Endodermal cell (in vitro differentiated cells): ENCODE data around the gene TMEM43. TPM values are rescaled to one million over a fixed set of nuclear protein-coding genes. Genes with fewer than 3 reads are reported as not detected.
A peak's percentile ranks its signal among the peaks of the same experiment; 100 is the strongest.

Experiments
- DNase-seq: peaks from one replicate; pipeline ENCODE4 v3.0.0-alpha.2; 2017
- H3K27ac ChIP-seq: 2 replicates; pipeline ENCODE4 v1.5.1; 2013; ENCODE audit warnings: mild to moderate bottlenecking, low read depth, low read length, moderate library complexity
- H3K27me3 ChIP-seq: 2 replicates; pipeline ENCODE4 v1.6.1; 2013; ENCODE audit warnings: mild to moderate bottlenecking, low read length, moderate library complexity; ENCODE audit not compliant: insufficient read depth, control insufficient read depth, poor library complexity, severe bottlenecking
- H3K36me3 ChIP-seq: 2 replicates; pipeline ENCODE4 v1.7.0; 2013; ENCODE audit warnings: mild to moderate bottlenecking, low read length, moderate library complexity; ENCODE audit not compliant: control insufficient read depth, insufficient read depth
- H3K4me1 ChIP-seq: one replicate; pipeline ENCODE4 v1.7.0; 2013; ENCODE audit warnings: low read length; ENCODE audit not compliant: control insufficient read depth, insufficient read depth
- H3K4me3 ChIP-seq: 2 replicates; pipeline ENCODE4 v1.5.1; 2013; ENCODE audit warnings: mild to moderate bottlenecking, low read length, moderate library complexity
- H3K9ac ChIP-seq: 2 replicates; pipeline ENCODE4 v1.6.1; 2013; ENCODE audit warnings: mild to moderate bottlenecking, low read length, moderate library complexity; ENCODE audit not compliant: poor library complexity, severe bottlenecking; ENCODE audit errors: extremely low read depth
- H3K9me3 ChIP-seq: 2 replicates; pipeline ENCODE4 v1.6.1; 2013; ENCODE audit warnings: mild to moderate bottlenecking, low read length, moderate library complexity; ENCODE audit not compliant: control insufficient read depth
- H3K27ac Mint-ChIP-seq: 2 replicates; pipeline ENCODE4 v1.8.0; 2020; ENCODE audit warnings: mixed read lengths
- H3K27me3 Mint-ChIP-seq: 2 replicates; pipeline ENCODE4 v1.8.0; 2021; ENCODE audit warnings: mild to moderate bottlenecking, mixed read lengths; ENCODE audit not compliant: insufficient read depth
- H3K36me3 Mint-ChIP-seq: 2 replicates; pipeline ENCODE4 v1.8.0; 2020; ENCODE audit warnings: low read depth, mixed read lengths
- H3K4me1 Mint-ChIP-seq: 2 replicates; pipeline ENCODE4 v1.8.0; 2020; ENCODE audit warnings: mixed read lengths
- H3K4me3 Mint-ChIP-seq: 2 replicates; pipeline ENCODE4 v1.8.0; 2020; ENCODE audit warnings: mild to moderate bottlenecking, moderate library complexity, mixed read lengths
- H3K9me3 Mint-ChIP-seq: 2 replicates; pipeline ENCODE4 v1.8.0; 2020; ENCODE audit warnings: mild to moderate bottlenecking, mixed read lengths
- CTCF ChIP-seq: fragments of 200-600 bp; sonication (generic); conservative IDR thresholded peaks from 2 replicates; pipeline ENCODE4 v1.5.0; 2021; ENCODE audit warnings: antibody characterized with exemption, mild to moderate bottlenecking
- WGBS, 2 experiments: methylation state at CpG; one replicate each; pipeline versions ENCODE4 v1.1.5 to v1.1.7; 2013; ENCODE audit warnings: missing lambda C conversion rate in 2 of 2, mixed read lengths in 1 of 2; ENCODE audit not compliant: insufficient coverage in 1 of 2, insufficient read length in 1 of 2; 5-methylcytosine and 5-hydroxymethylcytosine counted together
- total RNA-seq, 2 donors: library from RNA; stranded (reverse); fragmentation: NEBNext Ultra II Directional in 1 of 2; extraction: Animal tissue kit (Norgen Biotek cat#: 25700) in 1 of 2; gene quantifications; 2 replicates in 1 of 2; 3 replicates in 1 of 2; pipeline ENCODE4 v1.2.1, GENCODE V29; 2021

TMEM43 gene
- total RNA-seq, 2 donors from 2014 or later, result 28.9 to 39.3 TPM

- WGBS, 2 experiments, result 88 to 89% methylated on average over 4 to 5 of the region's 5 CpGs
- Histone ChIP-seq H3K9ac (no peak overlapping the region), H3K27me3 (no peaks in the 10 kb centered on the region), H3K4me1 (peaks cover 10% of the 10 kb centered on the region), H3K27ac (no peak overlapping the region), H3K9me3 (no peaks in the 10 kb centered on the region), H3K4me3 (no peak overlapping the region), H3K36me3 (peaks cover 44% of the 10 kb centered on the region)
- TF ChIP-seq CTCF, result no peak
- Mint-ChIP-seq H3K4me3 (no peak overlapping the region), H3K36me3 (peaks cover 43% of the 10 kb centered on the region), H3K4me1 (peaks cover 17% of the 10 kb centered on the region), H3K27me3 (no peaks in the 10 kb centered on the region), H3K9me3 (no peaks in the 10 kb centered on the region), H3K27ac (peak overlapping the region; percentile 32)
- DNase-seq, result peak; percentile 42
Measured at GRCh38 chr3:14147066-14147435, 22.2 kb downstream of the TMEM43 start.

GRCh38 chr3:14147617-14148016, 22.8 kb downstream of the TMEM43 start:
- Mint-ChIP-seq H3K36me3 (peaks cover 43% of the 10 kb centered on the region), H3K27me3 (no peaks in the 10 kb centered on the region), H3K4me3 (no peak overlapping the region), H3K9me3 (no peaks in the 10 kb centered on the region), H3K27ac (peak overlapping the region; percentile 52), H3K4me1 (peaks cover 20% of the 10 kb centered on the region)
- Histone ChIP-seq H3K4me3 (no peak overlapping the region), H3K27ac (no peak overlapping the region), H3K4me1 (peaks cover 10% of the 10 kb centered on the region), H3K9me3 (no peaks in the 10 kb centered on the region), H3K36me3 (peaks cover 44% of the 10 kb centered on the region), H3K9ac (no peak overlapping the region), H3K27me3 (no peaks in the 10 kb centered on the region)
- TF ChIP-seq CTCF, result no peak
- WGBS, 2 experiments, result 81% methylated on average over 5 to 12 of the region's 12 CpGs
- peak; percentile 73 for DNase-seq

GRCh38 chr3:14148041-14148985, 23.5 kb downstream of the TMEM43 start:
- H3K9ac ChIP-seq, result no peak overlapping the region
- Mint-ChIP-seq H3K9me3 (no peaks in the 10 kb centered on the region), H3K36me3 (peaks cover 44% of the 10 kb centered on the region), H3K27ac (peak overlapping the region; percentile 52), H3K4me1 (peaks cover 23% of the 10 kb centered on the region), H3K4me3 (no peak overlapping the region), H3K27me3 (no peaks in the 10 kb centered on the region)
- peak; percentile 93 for DNase-seq
- peaks cover 44% of the 10 kb centered on the region for H3K36me3 ChIP-seq
- H3K9me3 ChIP-seq, result no peaks in the 10 kb centered on the region
- WGBS, 2 experiments, result 87 to 92% methylated on average over 20 to 28 of the region's 28 CpGs
- H3K27me3 ChIP-seq, result no peaks in the 10 kb centered on the region
- peak; percentile 77 for TF ChIP-seq CTCF
- peaks cover 10% of the 10 kb centered on the region for H3K4me1 ChIP-seq
- no peak overlapping the region for H3K4me3 ChIP-seq
- no peak overlapping the region for H3K27ac ChIP-seq
